Mesothelial cell of epicardium (in vitro differentiated cells): ENCODE results near the gene DEXI. TPM values are rescaled to one million over a fixed set of nuclear protein-coding genes. Genes with fewer than 3 reads are reported as not detected.

Experiments used
- DNase-seq, 2 experiments: peaks; one replicate each; pipeline ENCODE4 v3.0.0; 2021; ENCODE audit warnings: low spot score in 2 of 2; ENCODE audit not compliant: unreplicated experiment in 2 of 2
- H3K27ac Mint-ChIP-seq: 2 replicates; pipeline ENCODE4 v1.8.0; 2021; ENCODE audit warnings: mixed read lengths
- H3K27me3 Mint-ChIP-seq: 2 replicates; pipeline ENCODE4 v1.8.0; 2021; ENCODE audit warnings: low read depth, mixed read lengths
- H3K36me3 Mint-ChIP-seq: 2 replicates; pipeline ENCODE4 v1.8.0; 2021; ENCODE audit warnings: mixed read lengths
- H3K4me1 Mint-ChIP-seq: 2 replicates; pipeline ENCODE4 v1.8.0; 2021; ENCODE audit warnings: mixed read lengths
- H3K4me3 Mint-ChIP-seq: 2 replicates; pipeline ENCODE4 v1.8.0; 2021; ENCODE audit warnings: mild to moderate bottlenecking, moderate library complexity, mixed read lengths
- H3K9me3 Mint-ChIP-seq: 2 replicates; pipeline ENCODE4 v1.8.0; 2021; ENCODE audit warnings: mixed read lengths
- total RNA-seq: library from RNA; stranded (reverse); gene quantifications from 3 replicates; pipeline ENCODE4 v1.2.1, GENCODE V29; 2021
- TF ChIP-seq, protein P1 (sequence below): fragments of 200-600 bp; sonication (generic); IDR thresholded peaks from one replicate; pipeline ENCODE4 v1.5.0; 2021; ENCODE audit warnings: antibody characterized with exemption; ENCODE audit not compliant: unreplicated experiment

Gene DEXI
- total RNA-seq, 1 donor from 2014 or later = 31.2 TPM

DNA sequence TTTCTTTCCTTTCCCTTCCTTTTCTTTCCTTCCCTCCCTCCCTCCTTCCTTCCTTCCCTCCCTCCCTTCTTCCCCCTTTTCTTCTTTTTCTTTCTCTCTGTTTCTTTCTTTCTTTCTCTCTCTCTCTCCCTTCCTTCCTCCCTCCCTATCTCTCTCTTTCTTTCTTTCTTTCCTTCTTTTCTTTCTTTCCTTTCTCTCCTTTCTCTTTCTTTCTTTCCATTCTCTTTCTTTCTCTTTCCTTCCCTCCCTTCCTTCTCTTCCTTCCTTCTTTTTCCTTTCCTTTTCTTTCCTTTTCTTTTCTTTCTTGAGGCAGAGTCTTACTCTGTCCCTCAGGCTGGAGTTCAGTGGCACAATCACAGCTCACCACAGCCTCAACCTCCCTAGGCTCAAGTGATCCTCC lies 31.0 kb downstream of the DEXI start:
- H3K4me3 Mint-ChIP-seq = no peak overlapping the region
- H3K27me3 Mint-ChIP-seq = peaks cover 25% of the 10 kb centered on the region
- H3K27ac Mint-ChIP-seq = no peak overlapping the region
- no peaks in the 10 kb centered on the region for H3K4me1 Mint-ChIP-seq
- no peaks in the 10 kb centered on the region for H3K36me3 Mint-ChIP-seq
- TF ChIP-seq, protein P1, sequence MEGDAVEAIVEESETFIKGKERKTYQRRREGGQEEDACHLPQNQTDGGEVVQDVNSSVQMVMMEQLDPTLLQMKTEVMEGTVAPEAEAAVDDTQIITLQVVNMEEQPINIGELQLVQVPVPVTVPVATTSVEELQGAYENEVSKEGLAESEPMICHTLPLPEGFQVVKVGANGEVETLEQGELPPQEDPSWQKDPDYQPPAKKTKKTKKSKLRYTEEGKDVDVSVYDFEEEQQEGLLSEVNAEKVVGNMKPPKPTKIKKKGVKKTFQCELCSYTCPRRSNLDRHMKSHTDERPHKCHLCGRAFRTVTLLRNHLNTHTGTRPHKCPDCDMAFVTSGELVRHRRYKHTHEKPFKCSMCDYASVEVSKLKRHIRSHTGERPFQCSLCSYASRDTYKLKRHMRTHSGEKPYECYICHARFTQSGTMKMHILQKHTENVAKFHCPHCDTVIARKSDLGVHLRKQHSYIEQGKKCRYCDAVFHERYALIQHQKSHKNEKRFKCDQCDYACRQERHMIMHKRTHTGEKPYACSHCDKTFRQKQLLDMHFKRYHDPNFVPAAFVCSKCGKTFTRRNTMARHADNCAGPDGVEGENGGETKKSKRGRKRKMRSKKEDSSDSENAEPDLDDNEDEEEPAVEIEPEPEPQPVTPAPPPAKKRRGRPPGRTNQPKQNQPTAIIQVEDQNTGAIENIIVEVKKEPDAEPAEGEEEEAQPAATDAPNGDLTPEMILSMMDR = no peak
- H3K9me3 Mint-ChIP-seq = no peaks in the 10 kb centered on the region
- DNase-seq = no peak

DNA sequence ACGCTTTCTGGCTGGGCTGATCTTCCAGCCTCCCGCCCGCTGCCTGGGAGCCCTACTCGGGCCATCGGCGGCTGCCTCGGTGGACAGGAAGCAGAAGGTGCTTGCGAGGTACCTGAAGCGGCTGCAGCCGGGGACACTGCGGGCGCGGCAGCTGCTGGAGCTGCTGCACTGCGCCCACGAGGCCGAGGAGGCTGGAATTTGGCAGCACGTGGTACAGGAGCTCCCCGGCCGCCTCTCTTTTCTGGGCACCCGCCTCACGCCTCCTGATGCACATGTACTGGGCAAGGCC lies 34.6 kb downstream of the DEXI start:
- Mint-ChIP-seq H3K36me3 (no peaks in the 10 kb centered on the region), H3K9me3 (peaks cover 5% of the 10 kb centered on the region), H3K27ac (no peak overlapping the region)

DNA sequence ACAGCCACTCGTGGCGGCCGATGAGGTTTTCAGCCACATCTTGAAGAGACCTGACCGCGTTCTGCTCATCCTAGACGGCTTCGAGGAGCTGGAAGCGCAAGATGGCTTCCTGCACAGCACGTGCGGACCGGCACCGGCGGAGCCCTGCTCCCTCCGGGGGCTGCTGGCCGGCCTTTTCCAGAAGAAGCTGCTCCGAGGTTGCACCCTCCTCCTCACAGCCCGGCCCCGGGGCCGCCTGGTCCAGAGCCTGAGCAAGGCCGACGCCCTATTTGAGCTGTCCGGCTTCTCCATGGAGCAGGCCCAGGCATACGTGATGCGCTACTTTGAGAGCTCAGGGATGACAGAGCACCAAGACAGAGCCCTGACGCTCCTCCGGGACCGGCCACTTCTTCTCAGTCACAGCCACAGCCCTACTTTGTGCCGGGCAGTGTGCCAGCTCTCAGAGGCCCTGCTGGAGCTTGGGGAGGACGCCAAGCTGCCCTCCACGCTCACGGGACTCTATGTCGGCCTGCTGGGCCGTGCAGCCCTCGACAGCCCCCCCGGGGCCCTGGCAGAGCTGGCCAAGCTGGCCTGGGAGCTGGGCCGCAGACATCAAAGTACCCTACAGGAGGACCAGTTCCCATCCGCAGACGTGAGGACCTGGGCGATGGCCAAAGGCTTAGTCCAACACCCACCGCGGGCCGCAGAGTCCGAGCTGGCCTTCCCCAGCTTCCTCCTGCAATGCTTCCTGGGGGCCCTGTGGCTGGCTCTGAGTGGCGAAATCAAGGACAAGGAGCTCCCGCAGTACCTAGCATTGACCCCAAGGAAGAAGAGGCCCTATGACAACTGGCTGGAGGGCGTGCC lies 35.1 kb downstream of the DEXI start:
- Mint-ChIP-seq H3K9me3 (peaks cover 8% of the 10 kb centered on the region), H3K27me3 (peaks cover 20% of the 10 kb centered on the region), H3K27ac (no peak overlapping the region), H3K4me3 (no peak overlapping the region), H3K4me1 (no peaks in the 10 kb centered on the region), H3K36me3 (no peaks in the 10 kb centered on the region)
- TF ChIP-seq, protein P1 = no peak
- DNase-seq = no peak

More for the DNA sequence above, 34.6 kb downstream of the DEXI start:
- Mint-ChIP-seq H3K4me1 (no peaks in the 10 kb centered on the region), H3K27me3 (peaks cover 20% of the 10 kb centered on the region), H3K4me3 (no peak overlapping the region)
- TF ChIP-seq, protein P1 = no peak
- no peak for DNase-seq

DNA sequence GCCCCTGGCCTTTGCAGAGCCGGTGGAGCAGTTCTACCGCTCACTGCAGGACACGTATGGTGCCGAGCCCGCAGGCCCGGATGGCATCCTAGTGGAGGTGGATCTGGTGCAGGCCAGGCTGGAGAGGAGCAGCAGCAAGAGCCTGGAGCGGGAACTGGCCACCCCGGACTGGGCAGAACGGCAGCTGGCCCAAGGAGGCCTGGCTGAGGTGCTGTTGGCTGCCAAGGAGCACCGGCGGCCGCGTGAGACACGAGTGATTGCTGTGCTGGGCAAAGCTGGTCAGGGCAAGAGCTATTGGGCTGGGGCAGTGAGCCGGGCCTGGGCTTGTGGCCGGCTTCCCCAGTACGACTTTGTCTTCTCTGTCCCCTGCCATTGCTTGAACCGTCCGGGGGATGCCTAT lies 35.8 kb downstream of the DEXI start:
- Mint-ChIP-seq H3K27ac (no peak overlapping the region), H3K36me3 (no peaks in the 10 kb centered on the region), H3K27me3 (peaks cover 15% of the 10 kb centered on the region), H3K9me3 (peaks cover 8% of the 10 kb centered on the region), H3K4me3 (no peak overlapping the region), H3K4me1 (no peaks in the 10 kb centered on the region)
- DNase-seq = no peak
- TF ChIP-seq, protein P1 = no peak

DNA sequence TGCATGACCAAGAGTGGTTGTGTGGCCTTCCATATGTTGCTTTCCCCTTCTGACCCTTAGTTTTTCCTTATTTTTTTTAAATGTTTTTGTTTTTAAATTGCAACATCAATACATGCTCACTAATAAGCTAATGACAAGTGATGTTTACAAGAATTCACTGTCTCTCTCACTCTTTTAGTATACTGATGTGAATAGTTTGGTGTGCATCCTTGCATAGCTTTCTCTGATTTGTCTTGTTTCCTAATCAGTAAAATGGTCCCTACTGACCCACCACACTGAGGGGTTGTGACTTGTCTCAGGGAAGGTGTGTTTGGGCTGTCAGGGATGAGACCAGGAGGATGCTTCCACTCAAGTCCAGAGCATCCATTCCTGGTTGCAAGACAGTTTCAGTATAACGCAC lies 39.3 kb downstream of the DEXI start:
- Mint-ChIP-seq H3K36me3 (no peaks in the 10 kb centered on the region), H3K27ac (no peak overlapping the region), H3K4me3 (no peak overlapping the region), H3K9me3 (peaks cover 8% of the 10 kb centered on the region), H3K27me3 (peaks cover 7% of the 10 kb centered on the region), H3K4me1 (no peaks in the 10 kb centered on the region)
- TF ChIP-seq, protein P1 = no peak
- DNase-seq = no peak
